ENCODE data around the gene POLR3GL. TPM values are rescaled to one million over a fixed set of nuclear protein-coding genes. Genes with fewer than 3 reads are reported as not detected.
A peak's percentile ranks its signal among the peaks of the same experiment; 100 is the strongest.

The POLR3GL gene
- total and polyA plus RNA-seq, 2 donors (not counting 1 experiment from before 2014, with no cell fraction given): 23.3 to 23.8 TPM

DNA sequence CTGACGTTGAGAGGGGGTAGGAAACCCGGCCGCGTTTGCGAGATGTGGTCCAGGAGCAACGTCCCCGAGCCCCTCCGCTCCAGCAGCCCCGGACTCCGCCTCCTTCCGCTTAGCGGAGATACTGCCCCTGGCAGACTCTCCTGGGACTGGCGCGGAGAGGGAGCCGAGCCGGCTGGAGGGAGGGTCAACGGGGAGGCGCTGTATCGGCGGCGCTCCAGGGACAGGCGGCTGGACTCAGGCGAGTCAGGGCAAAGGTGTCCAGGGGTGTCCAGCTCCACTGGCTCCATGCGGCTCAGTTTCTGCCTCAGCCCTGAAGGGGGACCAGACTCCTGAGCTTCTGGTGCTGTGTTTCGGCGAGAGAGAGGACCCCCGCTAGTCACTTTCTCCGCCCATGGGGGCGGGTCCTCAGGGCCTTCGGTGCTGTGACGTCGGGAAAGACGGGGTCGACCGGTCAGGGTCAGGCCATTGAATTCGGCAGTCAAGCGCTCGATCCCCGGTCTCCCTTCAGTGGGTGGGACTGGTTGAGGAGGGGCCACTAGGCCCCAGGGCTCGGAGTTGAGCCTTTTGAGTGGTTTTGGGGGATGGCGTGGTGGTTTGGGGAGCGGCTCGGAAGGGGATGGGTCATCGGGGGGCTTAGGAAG, 3.9 kb upstream of the POLR3GL start:
- Histone ChIP-seq H3K9ac (ENCODE audit: insufficient read depth, low read length) (peak overlapping the region; percentile 11), H3K9me3 (ENCODE audit: control insufficient read depth, insufficient read depth, low read depth, low read length) (no peaks in the 10 kb centered on the region), H3K4me2 (ENCODE audit: extremely low read depth, insufficient read depth, low read length) (peak overlapping the region; percentile 87), H3K27me3 (ENCODE audit: control insufficient read depth, insufficient read depth, low read length) (no peaks in the 10 kb centered on the region), H2AFZ (ENCODE audit: low read length) (peak overlapping the region; percentile 69), H3K27ac (ENCODE audit: insufficient read depth, low read length) (peak overlapping the region; percentile 40), H3K4me3 (replicated peaks in 1 of 4; ENCODE audit: control extremely low read depth in 1 of 4, insufficient read depth in 1 of 4, low read depth in 3 of 4, low read length in 4 of 4) (peak overlapping the region; percentile 58 to 68 (median 64)), H4K20me1 (ENCODE audit: control insufficient read depth, extremely low read depth, insufficient read depth, low read length) (no peaks in the 10 kb centered on the region), H3K36me3 (ENCODE audit: control insufficient read depth, insufficient read depth, low read length) (peaks cover 1% of the 10 kb centered on the region), H3K4me1 (ENCODE audit: control insufficient read depth, extremely low read depth, insufficient read depth, low read length) (peaks cover 32% of the 10 kb centered on the region), H3K79me2 (ENCODE audit: control insufficient read depth, insufficient read depth, low read length) (peaks cover 18% of the 10 kb centered on the region)
- peak; percentile 57 to 64 for DNase-seq (ENCODE audit: low read depth in 2 of 2)
- TF ChIP-seq, protein P1, sequence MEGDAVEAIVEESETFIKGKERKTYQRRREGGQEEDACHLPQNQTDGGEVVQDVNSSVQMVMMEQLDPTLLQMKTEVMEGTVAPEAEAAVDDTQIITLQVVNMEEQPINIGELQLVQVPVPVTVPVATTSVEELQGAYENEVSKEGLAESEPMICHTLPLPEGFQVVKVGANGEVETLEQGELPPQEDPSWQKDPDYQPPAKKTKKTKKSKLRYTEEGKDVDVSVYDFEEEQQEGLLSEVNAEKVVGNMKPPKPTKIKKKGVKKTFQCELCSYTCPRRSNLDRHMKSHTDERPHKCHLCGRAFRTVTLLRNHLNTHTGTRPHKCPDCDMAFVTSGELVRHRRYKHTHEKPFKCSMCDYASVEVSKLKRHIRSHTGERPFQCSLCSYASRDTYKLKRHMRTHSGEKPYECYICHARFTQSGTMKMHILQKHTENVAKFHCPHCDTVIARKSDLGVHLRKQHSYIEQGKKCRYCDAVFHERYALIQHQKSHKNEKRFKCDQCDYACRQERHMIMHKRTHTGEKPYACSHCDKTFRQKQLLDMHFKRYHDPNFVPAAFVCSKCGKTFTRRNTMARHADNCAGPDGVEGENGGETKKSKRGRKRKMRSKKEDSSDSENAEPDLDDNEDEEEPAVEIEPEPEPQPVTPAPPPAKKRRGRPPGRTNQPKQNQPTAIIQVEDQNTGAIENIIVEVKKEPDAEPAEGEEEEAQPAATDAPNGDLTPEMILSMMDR (conservative IDR thresholded peaks at IDR 0.05 in 1 of 2, IDR thresholded peaks at IDR 0.05 in 1 of 2; ENCODE audit: low read depth in 1 of 2, low read length in 2 of 2): peak in 1 of 2 donors; percentile 11
- no peak for TF ChIP-seq EZH2 (IDR thresholded peaks at IDR 0.05; ENCODE audit: low read length, missing control alignments)

DNA sequence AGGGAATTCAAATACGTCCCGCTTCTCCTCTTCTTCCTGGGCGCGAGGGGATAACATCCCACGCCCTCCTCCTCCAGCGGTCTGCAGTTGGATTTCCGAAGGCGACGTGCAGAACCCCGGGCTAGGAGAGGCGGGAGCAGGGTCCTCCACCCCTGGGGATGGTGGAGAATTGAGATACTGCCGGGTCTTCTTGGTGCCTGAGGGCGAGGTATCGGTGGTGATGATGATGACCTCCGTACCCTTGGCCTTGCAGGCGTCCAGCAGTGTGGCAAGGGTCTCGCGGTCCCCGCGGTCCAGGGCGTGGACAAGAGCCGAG, 3.4 kb upstream of the POLR3GL start:
- peaks cover 13% of the 10 kb centered on the region for H3K79me2 ChIP-seq (ENCODE audit: control insufficient read depth, insufficient read depth, low read length)
- no peak for DNase-seq (ENCODE audit: low read depth in 2 of 2)
- no peaks in the 10 kb centered on the region for H3K9me3 ChIP-seq (ENCODE audit: control insufficient read depth, insufficient read depth, low read depth, low read length)
- H3K4me2 ChIP-seq (ENCODE audit: extremely low read depth, insufficient read depth, low read length): peak overlapping the region; percentile 87
- H2AFZ ChIP-seq (ENCODE audit: low read length): peak overlapping the region; percentile 59
- H4K20me1 ChIP-seq (ENCODE audit: control insufficient read depth, extremely low read depth, insufficient read depth, low read length): no peaks in the 10 kb centered on the region
- peak overlapping the region; percentile 41 for H3K9ac ChIP-seq (ENCODE audit: insufficient read depth, low read length)
- peaks cover 1% of the 10 kb centered on the region for H3K36me3 ChIP-seq (ENCODE audit: control insufficient read depth, insufficient read depth, low read length)
- peaks cover 31% of the 10 kb centered on the region for H3K4me1 ChIP-seq (ENCODE audit: control insufficient read depth, extremely low read depth, insufficient read depth, low read length)
- H3K27ac ChIP-seq (ENCODE audit: insufficient read depth, low read length): peak overlapping the region; percentile 40
- no peak for TF ChIP-seq EZH2 (IDR thresholded peaks at IDR 0.05; ENCODE audit: low read length, missing control alignments)
- TF ChIP-seq, protein P1 (conservative IDR thresholded peaks at IDR 0.05 in 1 of 2, IDR thresholded peaks at IDR 0.05 in 1 of 2; ENCODE audit: low read depth in 1 of 2, low read length in 2 of 2): no peak
- no peaks in the 10 kb centered on the region for H3K27me3 ChIP-seq (ENCODE audit: control insufficient read depth, insufficient read depth, low read length)
- H3K4me3 ChIP-seq (replicated peaks in 1 of 4; ENCODE audit: control extremely low read depth in 1 of 4, insufficient read depth in 1 of 4, low read depth in 3 of 4, low read length in 4 of 4): peak overlapping the region; percentile 58 to 68 (median 64)

DNA sequence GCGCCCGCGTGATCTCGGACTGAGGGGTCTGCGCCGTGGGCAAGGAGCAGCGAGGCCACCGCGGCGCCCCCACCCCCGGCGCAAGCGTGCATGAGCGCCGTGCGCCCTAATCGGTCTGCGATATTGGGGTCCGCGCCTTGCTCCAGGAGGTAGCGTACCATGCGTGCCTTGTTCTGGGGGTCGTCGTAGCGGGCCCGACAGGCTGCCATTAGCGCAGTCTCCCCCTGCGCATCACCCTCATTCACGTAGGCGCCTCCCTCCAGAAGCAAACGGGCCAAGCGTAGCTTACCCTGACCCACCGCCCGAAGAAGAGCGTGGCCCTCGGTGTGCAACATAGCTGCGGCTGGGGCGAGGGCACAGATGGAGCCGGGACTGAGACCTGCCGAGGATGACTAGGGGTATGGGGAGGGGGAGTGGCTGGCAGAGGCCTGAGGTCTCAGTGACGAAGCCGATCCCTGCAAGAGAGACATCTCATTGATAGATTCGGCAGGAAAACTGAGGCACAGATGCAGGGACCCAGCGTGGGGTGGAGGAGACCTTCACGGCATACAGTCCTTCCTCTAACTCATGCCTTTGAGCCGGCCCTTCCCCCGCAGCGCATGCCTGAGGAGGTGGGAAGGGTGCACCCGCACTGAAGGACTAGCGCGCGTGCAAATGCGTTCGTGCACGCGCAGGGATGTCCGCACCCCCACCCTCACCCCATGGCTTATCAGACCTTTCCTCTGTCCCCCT, 2.9 kb upstream of the POLR3GL start:
- peak overlapping the region; percentile 87 for H3K4me2 ChIP-seq (ENCODE audit: extremely low read depth, insufficient read depth, low read length)
- H3K27me3 ChIP-seq (ENCODE audit: control insufficient read depth, insufficient read depth, low read length): no peaks in the 10 kb centered on the region
- peak overlapping the region; percentile 59 for H2AFZ ChIP-seq (ENCODE audit: low read length)
- peak overlapping the region; percentile 58 to 68 (median 64) for H3K4me3 ChIP-seq (replicated peaks in 1 of 4; ENCODE audit: control extremely low read depth in 1 of 4, insufficient read depth in 1 of 4, low read depth in 3 of 4, low read length in 4 of 4)
- peak overlapping the region; percentile 41 for H3K9ac ChIP-seq (ENCODE audit: insufficient read depth, low read length)
- peaks cover 9% of the 10 kb centered on the region for H3K79me2 ChIP-seq (ENCODE audit: control insufficient read depth, insufficient read depth, low read length)
- TF ChIP-seq, protein P1 (conservative IDR thresholded peaks at IDR 0.05 in 1 of 2, IDR thresholded peaks at IDR 0.05 in 1 of 2; ENCODE audit: low read depth in 1 of 2, low read length in 2 of 2): no peak
- TF ChIP-seq EZH2 (IDR thresholded peaks at IDR 0.05; ENCODE audit: low read length, missing control alignments): no peak
- H4K20me1 ChIP-seq (ENCODE audit: control insufficient read depth, extremely low read depth, insufficient read depth, low read length): no peaks in the 10 kb centered on the region
- DNase-seq (ENCODE audit: low read depth in 2 of 2): no peak
- H3K27ac ChIP-seq (ENCODE audit: insufficient read depth, low read length): peak overlapping the region; percentile 54
- H3K4me1 ChIP-seq (ENCODE audit: control insufficient read depth, extremely low read depth, insufficient read depth, low read length): peaks cover 31% of the 10 kb centered on the region
- H3K36me3 ChIP-seq (ENCODE audit: control insufficient read depth, insufficient read depth, low read length): peaks cover 1% of the 10 kb centered on the region
- H3K9me3 ChIP-seq (ENCODE audit: control insufficient read depth, insufficient read depth, low read depth, low read length): no peaks in the 10 kb centered on the region
